HG03460 (cell line): ENCODE results near the gene RBPMS2.

Experiments used
- ATAC-seq: cut with Tn5 transposase; IDR thresholded peaks from one replicate; pipeline ENCODE4 v1.9.1; 2021; ENCODE audit not compliant: unreplicated experiment

The RBPMS2 gene

GRCh38 chr15:64783796-64784195 lies 8.4 kb upstream of the RBPMS2 start:
- ATAC-seq = no peak

GRCh38 chr15:64782751-64783150 lies 7.4 kb upstream of the RBPMS2 start:
- ATAC-seq = no peak

GRCh38 chr15:64781299-64781698 lies 5.9 kb upstream of the RBPMS2 start:
- ATAC-seq = no peak

GRCh38 chr15:64780600-64781156 lies 5.3 kb upstream of the RBPMS2 start:
- no peak for ATAC-seq

GRCh38 chr15:64779630-64780029 lies 4.2 kb upstream of the RBPMS2 start:
- ATAC-seq = no peak

GRCh38 chr15:64779024-64779423 lies 3.6 kb upstream of the RBPMS2 start:
- ATAC-seq = no peak

GRCh38 chr15:64776402-64776786 lies 1.0 kb upstream of the RBPMS2 start:
- ATAC-seq = no peak

GRCh38 chr15:64774629-64775493 lies 528 bp downstream of the RBPMS2 start:
- no peak for ATAC-seq

- ATAC-seq = no peak
Observed at GRCh38 chr15:64774037-64774628, 1.3 kb downstream of the RBPMS2 start.

- no peak for ATAC-seq
Observed at GRCh38 chr15:64773606-64774005, 1.8 kb downstream of the RBPMS2 start.

GRCh38 chr15:64772964-64773363 lies 2.4 kb downstream of the RBPMS2 start:
- ATAC-seq = no peak

GRCh38 chr15:64772488-64772887 lies 2.9 kb downstream of the RBPMS2 start:
- ATAC-seq = no peak

- ATAC-seq = no peak
Observed at GRCh38 chr15:64770626-64771025, 4.8 kb downstream of the RBPMS2 start.

GRCh38 chr15:64767203-64767602 lies 8.2 kb downstream of the RBPMS2 start:
- ATAC-seq = no peak

GRCh38 chr15:64766058-64766457 lies 9.3 kb downstream of the RBPMS2 start:
- ATAC-seq = no peak

- ATAC-seq = no peak
Observed at GRCh38 chr15:64763874-64764273, 11.5 kb downstream of the RBPMS2 start.

- ATAC-seq = no peak
Observed at GRCh38 chr15:64763462-64763861, 11.9 kb downstream of the RBPMS2 start.

GRCh38 chr15:64763021-64763420 lies 12.4 kb downstream of the RBPMS2 start:
- ATAC-seq = no peak

- ATAC-seq = no peak
Observed at GRCh38 chr15:64762546-64762945, 12.8 kb downstream of the RBPMS2 start.

- ATAC-seq = no peak
Observed at GRCh38 chr15:64761156-64761555, 14.2 kb downstream of the RBPMS2 start.

GRCh38 chr15:64760056-64760455 lies 15.3 kb downstream of the RBPMS2 start:
- no peak for ATAC-seq

- no peak for ATAC-seq
Observed at GRCh38 chr15:64755427-64755940, 19.9 kb downstream of the RBPMS2 start.
